Activated CD8-positive, alpha-beta memory T cell treated with anti-CD3 and anti-CD28 coated beads for 36 hours (primary cell): ENCODE data around the gene TTC13. TPM values are rescaled to one million over a fixed set of nuclear protein-coding genes. Genes with fewer than 3 reads are reported as not detected.
"Not testable (repeated sequence)": the region's sequence is repeated elsewhere in the genome, so short reads cannot be mapped to it uniquely, and the experiment has no call there.

ENCODE experiments used
- CTCF ChIA-PET: fragments of 350-600 bp; sonication (Branson Sonifier 250); formaldehyde crosslinking; loops from one replicate; lab custom pipeline; 2021; ENCODE audit warnings: antibody characterized with exemption; lab: Charles Lee
- POLR2A ChIA-PET: fragments of 350-600 bp; sonication (Branson Sonifier 250); formaldehyde crosslinking; loops from one replicate; lab custom pipeline; 2021; ENCODE audit warnings: antibody characterized with exemption; lab: Charles Lee
- total RNA-seq, 2 experiments: library from RNA; stranded (reverse); gene quantifications; one replicate each; pipeline ENCODE4 v1.2.3, GENCODE V29; 2021

Gene TTC13
- total RNA-seq = 10 to 100 TPM; 19.4 to 20.7 TPM

- ChIA-PET POLR2A (interaction anchor here (0.6 to 1.1 kb wide), 4 partner anchors 11 to 907 kb away, joined by 3 to 9 read pairs (median 4); partner anchors contain the start of genes FAM89A and GNPAT), CTCF (interaction anchor here (1.1 kb wide), 1 partner anchor 341 kb away, joined by 3 read pairs; no protein-coding TSS in a partner anchor)
These were observed at the start of gene TTC13, which contains the start of gene ARV1 for GRCh38 chr1:230978491-230979388. Gene TTC13 (minus strand): TSS chr1:230978861. CDS start chr1:230978830, 31 bp downstream. Gene ARV1 (plus strand): TSS chr1:230979094. CDS start chr1:230979106, 12 bp downstream.

- CTCF ChIA-PET = no interaction called here
- POLR2A ChIA-PET = no interaction called here
These were observed 49.3 kb upstream of the TTC13 start for GRCh38 chr1:231027971-231028370.

- ChIA-PET POLR2A (no interaction called here), CTCF (interaction anchor here (0.5 kb wide), 1 partner anchor 36 kb away, joined by 4 read pairs; no protein-coding TSS in a partner anchor)
These were observed 48.7 kb upstream of the TTC13 start for GRCh38 chr1:231027136-231027925.

- ChIA-PET POLR2A (no interaction called here), CTCF (no interaction called here)
These were observed 47.9 kb upstream of the TTC13 start for GRCh38 chr1:231026576-231026975.

GRCh38 chr1:231023150-231023549, 44.5 kb upstream of the TTC13 start:
- ChIA-PET CTCF (no interaction called here), POLR2A (no interaction called here)

- CTCF ChIA-PET, POLR2A ChIA-PET: not testable (repeated sequence)
These were observed 43.9 kb upstream of the TTC13 start for GRCh38 chr1:231022543-231022942.

GRCh38 chr1:231021540-231022031, 42.9 kb upstream of the TTC13 start:
- ChIA-PET CTCF (no interaction called here), POLR2A (no interaction called here)

- CTCF ChIA-PET = no interaction called here
- POLR2A ChIA-PET = no interaction called here
These were observed 42.2 kb upstream of the TTC13 start for GRCh38 chr1:231020816-231021215.

- POLR2A ChIA-PET = no interaction called here
- CTCF ChIA-PET = no interaction called here
These were observed 41.5 kb upstream of the TTC13 start for GRCh38 chr1:231020139-231020601.

- POLR2A ChIA-PET = no interaction called here
These were observed 41.0 kb upstream of the TTC13 start for GRCh38 chr1:231019711-231020110.

GRCh38 chr1:231016966-231017365, 38.3 kb upstream of the TTC13 start:
- CTCF ChIA-PET = no interaction called here
- POLR2A ChIA-PET = no interaction called here

More at GRCh38 chr1:231019711-231020110, 41.0 kb upstream of the TTC13 start:
- CTCF ChIA-PET = interaction anchor here (0.7 kb wide), 1 partner anchor 18 kb away, joined by 3 read pairs; no protein-coding TSS in a partner anchor

GRCh38 chr1:231016234-231016633, 37.6 kb upstream of the TTC13 start:
- CTCF ChIA-PET = no interaction called here

GRCh38 chr1:231013391-231014015, 34.8 kb upstream of the TTC13 start:
- ChIA-PET POLR2A (no interaction called here), CTCF (interaction anchor here (1.1 kb wide), 1 partner anchor 71 kb away, joined by 3 read pairs; no protein-coding TSS in a partner anchor)

More at GRCh38 chr1:231016234-231016633, 37.6 kb upstream of the TTC13 start:
- POLR2A ChIA-PET = no interaction called here

GRCh38 chr1:231011963-231012362, 33.3 kb upstream of the TTC13 start:
- CTCF ChIA-PET = no interaction called here
- POLR2A ChIA-PET = no interaction called here

GRCh38 chr1:231011360-231011759, 32.7 kb upstream of the TTC13 start:
- CTCF ChIA-PET = no interaction called here
- POLR2A ChIA-PET = no interaction called here

GRCh38 chr1:231007535-231007934, 28.9 kb upstream of the TTC13 start:
- POLR2A ChIA-PET, CTCF ChIA-PET: not testable (repeated sequence)

- ChIA-PET CTCF (interaction anchor here (0.6 kb wide), 1 partner anchor 17 kb away, joined by 3 read pairs; no protein-coding TSS in a partner anchor), POLR2A (no interaction called here)
These were observed 23.2 kb upstream of the TTC13 start for GRCh38 chr1:231001892-231002291.

- ChIA-PET POLR2A (no interaction called here), CTCF (no interaction called here)
These were observed 22.0 kb upstream of the TTC13 start for GRCh38 chr1:231000639-231001038.

GRCh38 chr1:231000201-231000600, 21.5 kb upstream of the TTC13 start:
- ChIA-PET POLR2A (no interaction called here), CTCF (no interaction called here)
